BE2C (cell line): ENCODE results near the gene LAMA3.

Experiments
- DNase-seq: peaks from one replicate; pipeline ENCODE4 v3.0.0-alpha.2; 2020
- H3K27me3 ChIP-seq: fragments of 250-450 bp; sonication (Bioruptor Pico); 2 replicates; pipeline ENCODE4 v1.5.1; 2020; ENCODE audit warnings: mild to moderate bottlenecking
- H3K36me3 ChIP-seq: fragments of 250-450 bp; sonication (Bioruptor Pico); 2 replicates; pipeline ENCODE4 v1.5.1; 2020; ENCODE audit warnings: mild to moderate bottlenecking
- H3K4me1 ChIP-seq: fragments of 250-450 bp; sonication (Bioruptor Pico); 2 replicates; pipeline ENCODE4 v1.5.1; 2020
- H3K4me3 ChIP-seq: 2 replicates; pipeline ENCODE4 v1.5.1; 2011; ENCODE audit warnings: low read depth, low read length
- H3K9me3 ChIP-seq: fragments of 250-450 bp; sonication (Bioruptor Pico); 2 replicates; pipeline ENCODE4 v1.5.1; 2020
- CTCF ChIP-seq: IDR thresholded peaks from 2 replicates; pipeline ENCODE4 v1.5.1; 2012; ENCODE audit warnings: mild to moderate bottlenecking, low read depth, low read length

The LAMA3 gene

GRCh38 chr18:23967321-23968089, 278.3 kb downstream of the LAMA3 start:
- no peak for DNase-seq
- Histone ChIP-seq H3K36me3 (no peaks in the 10 kb centered on the region), H3K4me1 (no peaks in the 10 kb centered on the region), H3K4me3 (no peak overlapping the region), H3K27me3 (no peaks in the 10 kb centered on the region), H3K9me3 (no peaks in the 10 kb centered on the region)
- TF ChIP-seq CTCF = no peak

DNA sequence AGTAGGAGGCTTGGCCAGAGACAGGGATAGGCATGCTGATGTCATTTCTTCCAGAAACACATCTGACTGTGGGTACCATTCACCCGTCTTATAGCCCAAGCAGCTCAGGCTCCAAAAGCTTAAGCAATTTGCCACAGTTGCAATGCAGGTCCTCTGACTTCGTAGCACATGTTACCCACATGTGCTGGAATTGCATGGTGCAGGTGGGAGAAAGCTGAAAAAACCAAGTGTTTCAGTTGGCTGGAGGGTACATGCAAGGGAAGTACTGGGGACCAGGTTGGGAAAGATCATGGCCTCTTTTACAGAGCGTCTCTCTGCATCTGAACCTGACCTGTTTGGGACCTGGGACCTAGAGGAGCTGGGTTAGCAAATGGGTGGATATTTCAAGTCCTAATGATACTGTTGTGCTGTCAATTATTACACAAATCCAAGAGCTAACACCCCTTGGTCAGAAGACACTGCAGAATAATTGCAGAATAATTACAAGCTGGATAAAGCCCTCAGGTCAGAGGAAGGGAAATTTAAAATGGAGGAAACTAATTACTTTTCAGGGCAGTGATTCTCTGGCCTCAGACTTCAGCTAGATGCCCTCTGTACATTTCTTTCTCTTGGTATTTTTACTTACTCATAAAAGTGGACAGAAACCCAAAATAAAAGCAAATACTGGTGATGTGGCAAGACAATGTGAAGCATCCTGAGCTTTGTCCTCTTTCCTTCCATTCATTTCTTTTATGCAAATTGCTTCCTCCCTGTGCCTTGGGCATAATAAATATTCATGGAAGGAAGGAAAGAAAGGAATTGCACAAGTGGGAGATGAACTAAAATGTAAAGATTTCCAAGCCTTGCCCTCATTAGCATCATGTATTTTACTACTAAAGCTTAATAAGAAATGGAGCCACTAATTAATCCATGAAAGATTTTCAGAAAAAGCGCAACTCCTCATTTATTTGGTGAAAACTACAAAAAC, 279.7 kb downstream of the LAMA3 start:
- Histone ChIP-seq H3K4me1 (no peaks in the 10 kb centered on the region), H3K4me3 (no peak overlapping the region), H3K27me3 (no peaks in the 10 kb centered on the region), H3K36me3 (no peaks in the 10 kb centered on the region), H3K9me3 (no peaks in the 10 kb centered on the region)
- no peak for TF ChIP-seq CTCF
- DNase-seq = no peak

DNA sequence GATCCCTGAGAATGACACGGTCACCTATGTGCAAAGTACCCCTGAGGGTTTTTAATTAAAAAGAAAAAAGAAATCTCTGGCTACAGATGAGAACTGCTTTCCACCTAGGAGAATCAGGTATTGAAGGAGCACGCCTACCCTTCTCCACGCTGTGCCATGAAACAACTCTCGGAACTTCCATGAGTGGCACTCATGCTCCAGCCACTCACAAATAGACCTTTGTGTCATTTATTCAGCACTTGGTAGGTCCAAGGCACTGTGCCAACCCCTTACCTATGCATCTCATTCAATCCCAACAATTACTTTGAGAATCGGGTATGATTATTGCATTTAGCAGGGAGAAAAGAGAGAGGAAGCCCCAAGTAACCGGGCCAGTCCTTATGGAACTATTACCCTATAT, 280.4 kb downstream of the LAMA3 start:
- Histone ChIP-seq H3K9me3 (no peaks in the 10 kb centered on the region), H3K4me3 (no peak overlapping the region), H3K36me3 (no peaks in the 10 kb centered on the region), H3K4me1 (no peaks in the 10 kb centered on the region), H3K27me3 (no peaks in the 10 kb centered on the region)
- DNase-seq = no peak
- no peak for TF ChIP-seq CTCF

- H3K9me3 ChIP-seq = no peaks in the 10 kb centered on the region
- H3K4me1 ChIP-seq = no peaks in the 10 kb centered on the region
- TF ChIP-seq CTCF = no peak
- no peaks in the 10 kb centered on the region for H3K36me3 ChIP-seq
- no peak overlapping the region for H3K4me3 ChIP-seq
- no peaks in the 10 kb centered on the region for H3K27me3 ChIP-seq
- DNase-seq = no peak
Observed at GRCh38 chr18:23970161-23971096, 281.2 kb downstream of the LAMA3 start.

- H3K36me3 ChIP-seq = no peaks in the 10 kb centered on the region
- DNase-seq = no peak
- TF ChIP-seq CTCF = no peak
- H3K9me3 ChIP-seq = no peaks in the 10 kb centered on the region
- H3K4me1 ChIP-seq = no peaks in the 10 kb centered on the region
- no peak overlapping the region for H3K4me3 ChIP-seq
- no peaks in the 10 kb centered on the region for H3K27me3 ChIP-seq
Observed at GRCh38 chr18:23971097-23971440, 281.8 kb downstream of the LAMA3 start.
